K562 (cell line): ENCODE results near the gene HSPB7. TPM values are rescaled to one million over a fixed set of nuclear protein-coding genes. Genes with fewer than 3 reads are reported as not detected.
A peak's percentile ranks its signal among the peaks of the same experiment; 100 is the strongest.

Experiments
- BCOR ChIP-seq: fragments of 450-650 bp; IDR thresholded peaks from 2 replicates; pipeline ENCODE4 v1.6.1; 2016
- CBX2 ChIP-seq: fragments of 200-600 bp; sonication (generic); IDR thresholded peaks from one replicate; pipeline ENCODE4 v1.6.1; 2012; ENCODE audit warnings: mild to moderate bottlenecking, low read length, inconsistent platforms; ENCODE audit not compliant: insufficient read depth, poor library complexity, severe bottlenecking
- CCNT2 ChIP-seq: IDR thresholded peaks from 2 replicates; pipeline ENCODE4 v1.6.1; 2011; ENCODE audit warnings: borderline replicate concordance, low read depth, mild to moderate bottlenecking, moderate library complexity, mixed read lengths, low read length; ENCODE audit not compliant: insufficient read length; ENCODE audit errors: extremely low read depth
- CHD4 ChIP-seq: fragments of 200-600 bp; sonication (generic); IDR thresholded peaks from 3 replicates; pipeline ENCODE4 v1.6.1; 2012; ENCODE audit warnings: low read depth, mild to moderate bottlenecking, mixed read lengths, low read length, inconsistent platforms; ENCODE audit not compliant: insufficient read depth, insufficient replicate concordance, poor library complexity, severe bottlenecking
- CREB1 ChIP-seq, 2 experiments: sonication (generic) in 1 of 2; formaldehyde crosslinking in 1 of 2; IDR thresholded peaks; 2 replicates each; pipeline versions ENCODE4 v1.6.1 to v1.8.0; 2012 to 2022; ENCODE audit warnings: inconsistent platforms in 1 of 2, mild to moderate bottlenecking in 1 of 2, missing genetic modification reagents in 1 of 2, moderate library complexity in 1 of 2
- DIDO1 ChIP-seq: fragments of 450-650 bp; IDR thresholded peaks from 2 replicates; pipeline ENCODE4 v1.6.1; 2016; ENCODE audit warnings: low read depth, missing biosample characterization, missing genetic modification characterization
- EZH2 ChIP-seq: IDR thresholded peaks from 2 replicates; pipeline ENCODE4 v1.6.1; 2012; ENCODE audit warnings: low read depth, mild to moderate bottlenecking, inconsistent platforms, low read length, borderline replicate concordance
- FOXJ2 ChIP-seq: fragments of 200-800 bp; sonication (Bioruptor generic); IDR thresholded peaks from 2 replicates; pipeline ENCODE4 v1.6.1; 2016; ENCODE audit warnings: missing genetic modification characterization, missing compliant biosample characterization
- GABPB2 ChIP-seq: fragments of 250-450 bp; sonication (Bioruptor Pico); conservative IDR thresholded peaks from 2 replicates; pipeline ENCODE4 v1.5.1; 2021; ENCODE audit warnings: mild to moderate bottlenecking
- HNRNPUL1 ChIP-seq: fragments of 200-400 bp; formaldehyde crosslinking; IDR thresholded peaks from 2 replicates; pipeline ENCODE4 v1.6.1; 2017; ENCODE audit warnings: low read length
- NFATC3 ChIP-seq: fragments of 450-650 bp; IDR thresholded peaks from 2 replicates; pipeline ENCODE4 v1.6.1; 2017; ENCODE audit warnings: mild to moderate bottlenecking
- PHTF2 ChIP-seq: fragments of 250-450 bp; sonication (Bioruptor Pico); IDR thresholded peaks from 2 replicates; pipeline ENCODE4 v1.5.0; 2021; ENCODE audit warnings: mild to moderate bottlenecking
- POLR2G ChIP-seq: fragments of 200-400 bp; formaldehyde crosslinking; IDR thresholded peaks from 2 replicates; pipeline ENCODE4 v1.6.1; 2017; ENCODE audit warnings: low read depth, mild to moderate bottlenecking, antibody characterized with exemption, low read length, moderate library complexity
- PRDM10 ChIP-seq: fragments of 450-650 bp; IDR thresholded peaks from 2 replicates; pipeline ENCODE4 v1.6.1; 2018; ENCODE audit not compliant: partially characterized antibody
- RB1 ChIP-seq: fragments of 450-650 bp; IDR thresholded peaks from 2 replicates; pipeline ENCODE4 v1.6.1; 2017; ENCODE audit warnings: low read depth, mild to moderate bottlenecking
- RBM17 ChIP-seq: fragments of 200-400 bp; formaldehyde crosslinking; IDR thresholded peaks from 2 replicates; pipeline ENCODE4 v1.6.1; 2017; ENCODE audit warnings: low read depth, mild to moderate bottlenecking, low read length, borderline replicate concordance
- SMARCC2 ChIP-seq: fragments of 450-650 bp; IDR thresholded peaks from 2 replicates; pipeline ENCODE4 v1.6.1; 2017; ENCODE audit warnings: antibody characterized with exemption, moderate library complexity, mild to moderate bottlenecking, low read depth
- SRSF1 ChIP-seq: fragments of 200-400 bp; formaldehyde crosslinking; IDR thresholded peaks from 2 replicates; pipeline ENCODE4 v1.6.1; 2017; ENCODE audit warnings: mild to moderate bottlenecking, low read depth, low read length, moderate library complexity
- TCF3 ChIP-seq: sonication (generic); formaldehyde crosslinking; IDR thresholded peaks from 2 replicates; pipeline ENCODE4 v1.4.0; 2020; ENCODE audit warnings: mild to moderate bottlenecking, missing genetic modification reagents
- TFAP4 ChIP-seq: sonication (generic); formaldehyde crosslinking; IDR thresholded peaks from 2 replicates; pipeline ENCODE4 v1.8.0; 2022; ENCODE audit warnings: missing genetic modification reagents, mild to moderate bottlenecking, moderate library complexity, borderline replicate concordance
- U2AF1 ChIP-seq: fragments of 200-400 bp; formaldehyde crosslinking; optimal IDR thresholded peaks from 2 replicates; pipeline ENCODE3; 2017; ENCODE audit warnings: mild to moderate bottlenecking, low read depth, low read length, moderate library complexity
- WHSC1 ChIP-seq: IDR thresholded peaks from one replicate; pipeline ENCODE4 v1.6.1; 2012; ENCODE audit warnings: low read length, control low read depth, inconsistent platforms
- ZNF184 ChIP-seq: sonication (generic); formaldehyde crosslinking; IDR thresholded peaks from 2 replicates; pipeline ENCODE4 v1.5.0; 2020; ENCODE audit warnings: missing genetic modification reagents
- ZNF3 ChIP-seq: fragments of 250-450 bp; sonication (Bioruptor Pico); IDR thresholded peaks from 2 replicates; pipeline ENCODE4 v1.5.0; 2021; ENCODE audit warnings: mild to moderate bottlenecking, moderate library complexity
- ZNF561 ChIP-seq: fragments of 450-650 bp; formaldehyde crosslinking; conservative IDR thresholded peaks from 2 replicates; pipeline ENCODE4 v1.4.0; 2020; ENCODE audit warnings: mild to moderate bottlenecking, moderate library complexity
- ZNF583 ChIP-seq: fragments of 250-450 bp; sonication (Bioruptor Pico); IDR thresholded peaks from 2 replicates; pipeline ENCODE4 v1.4.0; 2020
- polyA plus RNA-seq, 8 experiments: library from polyadenylated mRNA; depleted of rRNA in 4 of 8; stranded (reverse) in 5 of 8; unstranded in 3 of 8; fragments of >200 nt; fragmentation: Nextera tagmentation in 2 of 8; fragmentation: Illumina TruSeq in 1 of 8; extraction: Ambion mirVana in 2 of 8; extraction: Trizol in 1 of 8; gene quantifications; 2 replicates each; pipeline versions ENCODE4 v1.2.1 to v1.2.3, GENCODE V29; 2011 to 2014; ENCODE audit warnings: inconsistent platforms in 1 of 8, missing spikeins in 1 of 8
- total RNA-seq, 7 experiments: library from RNA; depleted of rRNA in 6 of 7; stranded (reverse); fragments of >200 nt in 6 of 7; fragmentation: Illumina TruSeq in 2 of 7; extraction: Trizol in 2 of 7; gene quantifications; 2 replicates each; pipeline versions ENCODE4 v1.2.1 to v1.2.3, GENCODE V29; 2011 to 2021; ENCODE audit warnings: low replicate concordance in 1 of 7

The HSPB7 gene
- total and polyA plus RNA-seq, 9 of the 15 experiments (the other 6 are each of a cell fraction or from before 2014, with no cell fraction given): 0.05 to 0.19 (median 0.07) TPM; not detected in 6

- TF ChIP-seq RB1 (no peak), SMARCC2 (peak; percentile 40; the same call in 1 of the 2 replicates), TCF3 (CRISPR knock-in tag) (peak; percentile 97), ZNF3 (no peak), RBM17 (no peak), DIDO1 (tag) (no peak), NFATC3 (no peak), FOXJ2 (tag) (no peak), CREB1 (IDR thresholded peaks at IDR 0.05) (peak; percentile 62), CREB1 (CRISPR knock-in tag; IDR thresholded peaks at IDR 0.05) (0 out of 2 replicates have a peak, but pooled peaks have one; percentile 60), ZNF561 (no peak), GABPB2 (CRISPR knock-in tag) (no peak), SRSF1 (no peak), WHSC1 (no peak), POLR2G (no peak), PHTF2 (CRISPR knock-in tag) (no peak), U2AF1 (no peak), BCOR (peak; percentile 52; the same call in 1 of the 2 replicates), EZH2 (no peak), PRDM10 (peak; percentile 61), TFAP4 (CRISPR knock-in tag) (peak; percentile 81), HNRNPUL1 (no peak), CCNT2 (no peak), ZNF583 (CRISPR knock-in tag) (no peak), ZNF184 (CRISPR knock-in tag) (no peak), CHD4 (no peak), CBX2 (no peak)
These were observed 36.1 kb upstream of the HSPB7 start (continued) for GRCh38 chr1:16053781-16054502.
